Ishikawa (cell line): Measurements from ENCODE around the gene EEF1AKMT4.

Source experiments
- CEBPB ChIP-seq: IDR thresholded peaks from 2 replicates; pipeline ENCODE4 v1.6.1; 2012
- CREB1 ChIP-seq: IDR thresholded peaks from 2 replicates; pipeline ENCODE4 v1.6.1; 2012; ENCODE audit warnings: low read depth
- EP300 ChIP-seq: IDR thresholded peaks from 2 replicates; pipeline ENCODE4 v1.6.1; 2012; ENCODE audit warnings: borderline replicate concordance
- FOXM1 ChIP-seq: IDR thresholded peaks from 2 replicates; pipeline ENCODE4 v1.6.1; 2012; ENCODE audit warnings: low read depth, borderline replicate concordance
- MAX ChIP-seq: IDR thresholded peaks from 2 replicates; pipeline ENCODE4 v1.6.1; 2012
- REST ChIP-seq: IDR thresholded peaks from 2 replicates; pipeline ENCODE4 v1.6.1; 2012; ENCODE audit warnings: low read depth, mild to moderate bottlenecking
- ZBTB7A ChIP-seq: IDR thresholded peaks from 2 replicates; pipeline ENCODE4 v1.6.1; 2012; ENCODE audit warnings: low read depth

- no peak for TF ChIP-seq EP300
- no peak for TF ChIP-seq MAX
- TF ChIP-seq ZBTB7A: no peak
- no peak for TF ChIP-seq CEBPB
- no peak for TF ChIP-seq REST
- TF ChIP-seq FOXM1: no peak
- TF ChIP-seq CREB1: no peak
Observed at GRCh38 chr3:184211297-184211696, 38.2 kb upstream of the EEF1AKMT4 start.
